Mesenchymal stem cell (in vitro differentiated cells and primary cell): Measurements from ENCODE around the gene HOXC10.
A peak's percentile ranks its signal among the peaks of the same experiment; 100 is the strongest.

ENCODE experiments used
- DNase-seq: peaks from one replicate; pipeline ENCODE4 v3.0.0-alpha.2; 2013
- H2AFZ ChIP-seq: one replicate; pipeline ENCODE4 v1.6.1; 2013; ENCODE audit warnings: low read depth, mild to moderate bottlenecking, control low read depth, inconsistent platforms, low read length, moderate library complexity
- H2AK5ac ChIP-seq: 2 replicates; pipeline ENCODE4 v1.6.1; 2013; ENCODE audit warnings: low read length, moderate library complexity, mild to moderate bottlenecking, inconsistent platforms; ENCODE audit not compliant: severe bottlenecking
- H2BK120ac ChIP-seq: one replicate; pipeline ENCODE4 v1.6.1; 2013; ENCODE audit warnings: low read depth, mild to moderate bottlenecking, inconsistent platforms, low read length, moderate library complexity
- H2BK12ac ChIP-seq, 2 experiments: one replicate each; pipeline ENCODE4 v1.6.1; 2013; ENCODE audit warnings: inconsistent platforms in 2 of 2, low read length in 2 of 2, mild to moderate bottlenecking in 2 of 2, moderate library complexity in 2 of 2, control low read depth in 1 of 2
- H2BK15ac ChIP-seq: one replicate; pipeline ENCODE4 v1.6.1; 2013; ENCODE audit warnings: mild to moderate bottlenecking, low read depth, inconsistent platforms; ENCODE audit not compliant: poor library complexity, severe bottlenecking
- H2BK5ac ChIP-seq: 2 replicates; pipeline ENCODE4 v1.6.1; 2013; ENCODE audit warnings: low read depth, mild to moderate bottlenecking, low read length, control low read depth, inconsistent platforms; ENCODE audit not compliant: poor library complexity, severe bottlenecking
- H3K14ac ChIP-seq, 2 experiments: one replicate each; pipeline ENCODE4 v1.6.1; 2013; ENCODE audit warnings: inconsistent platforms in 2 of 2, low read length in 2 of 2, control low read depth in 1 of 2, mild to moderate bottlenecking in 1 of 2, moderate library complexity in 1 of 2
- H3K18ac ChIP-seq, 2 experiments: one replicate each; pipeline ENCODE4 v1.6.1; 2013; ENCODE audit warnings: inconsistent platforms in 2 of 2, low read length in 2 of 2, control low read depth in 1 of 2, low read depth in 1 of 2, mild to moderate bottlenecking in 1 of 2
- H3K23ac ChIP-seq, 2 experiments: one replicate each; pipeline ENCODE4 v1.6.1; 2013; ENCODE audit warnings: inconsistent platforms in 2 of 2, low read length in 2 of 2, mild to moderate bottlenecking in 2 of 2, moderate library complexity in 2 of 2, control low read depth in 1 of 2
- H3K27ac ChIP-seq: 2 replicates; pipeline ENCODE4 v1.5.1; 2013; ENCODE audit warnings: mild to moderate bottlenecking, moderate library complexity, low read length, control low read depth, inconsistent platforms; ENCODE audit not compliant: poor library complexity, severe bottlenecking
- H3K27me3 ChIP-seq, 2 experiments: 2 replicates each; pipeline versions ENCODE4 v1.6.1 to v1.7.0; 2013; ENCODE audit warnings: low read length in 2 of 2, mild to moderate bottlenecking in 2 of 2, moderate library complexity in 2 of 2, control low read depth in 1 of 2, inconsistent platforms in 1 of 2; ENCODE audit not compliant: control insufficient read depth in 1 of 2, insufficient read depth in 1 of 2
- H3K36me3 ChIP-seq, 2 experiments: 2 replicates each; pipeline versions ENCODE4 v1.6.1 to v1.7.0; 2013; ENCODE audit warnings: low read length in 2 of 2, control low read depth in 1 of 2, inconsistent platforms in 1 of 2, low read depth in 1 of 2, mild to moderate bottlenecking in 1 of 2; ENCODE audit not compliant: insufficient read depth in 2 of 2, control insufficient read depth in 1 of 2
- H3K4ac ChIP-seq, 2 experiments: one replicate each; pipeline ENCODE4 v1.6.1; 2013; ENCODE audit warnings: inconsistent platforms in 2 of 2, low read length in 2 of 2, mild to moderate bottlenecking in 2 of 2, moderate library complexity in 2 of 2, control low read depth in 1 of 2, low read depth in 1 of 2
- H3K4me1 ChIP-seq: 2 replicates; pipeline ENCODE4 v1.6.1; 2013; ENCODE audit warnings: low read depth, low read length, control low read depth; ENCODE audit not compliant: control insufficient read depth, insufficient read depth
- H3K4me2 ChIP-seq: 2 replicates; pipeline ENCODE4 v1.6.1; 2013; ENCODE audit warnings: low read length, mild to moderate bottlenecking, inconsistent platforms; ENCODE audit not compliant: poor library complexity, severe bottlenecking
- H3K4me3 ChIP-seq, 2 experiments: 2 replicates each; pipeline versions ENCODE4 v1.5.1 to v1.7.0; 2013; ENCODE audit warnings: low read length in 2 of 2, mild to moderate bottlenecking in 2 of 2, control low read depth in 1 of 2, low read depth in 1 of 2; ENCODE audit not compliant: insufficient read depth in 1 of 2
- H3K79me1 ChIP-seq: replicated peaks from 2 replicates; pipeline ENCODE4 v1.6.1; 2013; ENCODE audit warnings: mild to moderate bottlenecking, control low read depth, low read length, inconsistent platforms; ENCODE audit not compliant: poor library complexity, severe bottlenecking
- H3K9ac ChIP-seq: 2 replicates; pipeline ENCODE4 v1.7.0; 2013; ENCODE audit warnings: mild to moderate bottlenecking, low read length, moderate library complexity
- H3K9me3 ChIP-seq: 2 replicates; pipeline ENCODE4 v1.7.0; 2013; ENCODE audit warnings: mild to moderate bottlenecking, low read length; ENCODE audit not compliant: control insufficient read depth
- H4K8ac ChIP-seq: one replicate; pipeline ENCODE4 v1.6.1; 2013; ENCODE audit warnings: inconsistent platforms, mild to moderate bottlenecking, low read length, moderate library complexity
- H4K91ac ChIP-seq: one replicate; pipeline ENCODE4 v1.6.1; 2013; ENCODE audit warnings: mild to moderate bottlenecking, low read length, inconsistent platforms
- WGBS: methylation state at CpG from one replicate; pipeline ENCODE4 v1.1.7; 2013; ENCODE audit warnings: mixed read lengths; 5-methylcytosine and 5-hydroxymethylcytosine counted together

HOXC10 gene

GRCh38 chr12:54024581-54025305, 39.8 kb downstream of the HOXC10 start:
- Histone ChIP-seq H2AFZ (no peak overlapping the region), H3K36me3 (peaks cover 4% of the 10 kb centered on the region in 2 experiments), H3K79me1 (no peaks in the 10 kb centered on the region), H3K4ac (no peak overlapping the region), H3K4me2 (peak overlapping the region; percentile 40), H3K9ac (peak overlapping the region; percentile 96), H3K27me3 (peaks cover 0 to 3% of the 10 kb centered on the region in 2 experiments), H3K14ac (no peak overlapping the region), H2BK5ac (no peak overlapping the region), H2BK12ac (peak overlapping the region in 1 of 2 experiments; percentile 51), H3K27ac (peak overlapping the region; percentile 65), H3K4me3 (peak overlapping the region in 1 of 2 experiments; percentile 86), H3K23ac (peak overlapping the region in 1 of 2 experiments; percentile 14), H4K91ac (peak overlapping the region; percentile 68), H4K8ac (peak overlapping the region; percentile 70), H2BK15ac (peak overlapping the region; percentile 60), H3K9me3 (no peaks in the 10 kb centered on the region), H3K18ac (peak overlapping the region; percentile 54 to 86), H2BK120ac (peak overlapping the region; percentile 42), H2AK5ac (peak overlapping the region; percentile 79), H3K4me1 (peaks cover 36% of the 10 kb centered on the region)
- 8% methylated on average over 1 of the region's 5 CpGs for WGBS
- no peak for DNase-seq

GRCh38 chr12:54025499-54026405, 40.8 kb downstream of the HOXC10 start:
- H3K4me2 ChIP-seq: peak overlapping the region; percentile 41
- peaks cover 7 to 10% of the 10 kb centered on the region in 2 experiments for H3K36me3 ChIP-seq
- peak overlapping the region; percentile 90 for H3K27ac ChIP-seq
- peak overlapping the region in 1 of 2 experiments; percentile 99 for H3K23ac ChIP-seq
- H4K91ac ChIP-seq: peak overlapping the region; percentile 68
- no peaks in the 10 kb centered on the region for H3K79me1 ChIP-seq
- H3K4me3 ChIP-seq: peak overlapping the region in 1 of 2 experiments; percentile 86
- H3K14ac ChIP-seq: peak overlapping the region in 1 of 2 experiments; percentile 74
- peak overlapping the region; percentile 89 for H2BK120ac ChIP-seq
- H2BK15ac ChIP-seq: peak overlapping the region; percentile 83
- H3K9ac ChIP-seq: peak overlapping the region; percentile 96
- H3K27me3 ChIP-seq: peaks cover 0 to 3% of the 10 kb centered on the region in 2 experiments
- peaks cover 34% of the 10 kb centered on the region for H3K4me1 ChIP-seq
- peak; percentile 61 for DNase-seq
- no peak overlapping the region for H2AFZ ChIP-seq
- peak overlapping the region; percentile 98 for H2AK5ac ChIP-seq
- H3K4ac ChIP-seq: peak overlapping the region in 1 of 2 experiments; percentile 87
- H2BK5ac ChIP-seq: peak overlapping the region; percentile 5
- peak overlapping the region; percentile 95 for H4K8ac ChIP-seq
- H2BK12ac ChIP-seq: peak overlapping the region in 1 of 2 experiments; percentile 77
- peak overlapping the region; percentile 40 to 92 for H3K18ac ChIP-seq
- no peaks in the 10 kb centered on the region for H3K9me3 ChIP-seq
- WGBS: 14% methylated on average over 7 of the region's 7 CpGs

- peak overlapping the region; percentile 21 to 54 for H2BK12ac ChIP-seq
- H2BK5ac ChIP-seq: peak overlapping the region; percentile 92
- H3K79me1 ChIP-seq: no peaks in the 10 kb centered on the region
- H3K4ac ChIP-seq: peak overlapping the region; percentile 55 to 64
- peaks cover 0 to 3% of the 10 kb centered on the region in 2 experiments for H3K27me3 ChIP-seq
- H3K9me3 ChIP-seq: no peaks in the 10 kb centered on the region
- peaks cover 7 to 18% of the 10 kb centered on the region in 2 experiments for H3K36me3 ChIP-seq
- peak overlapping the region in 1 of 2 experiments; percentile 36 for H3K14ac ChIP-seq
- H2AK5ac ChIP-seq: peak overlapping the region; percentile 92
- H3K4me3 ChIP-seq: peak overlapping the region in 1 of 2 experiments; percentile 86
- peaks cover 40% of the 10 kb centered on the region for H3K4me1 ChIP-seq
- peak overlapping the region; percentile 97 for H2BK15ac ChIP-seq
- WGBS: 10% methylated on average over 16 of the region's 22 CpGs
- H3K18ac ChIP-seq: peak overlapping the region; percentile 83 to 96
- no peak overlapping the region for H3K23ac ChIP-seq
- H3K4me2 ChIP-seq: peak overlapping the region; percentile 62
- peak; percentile 62 for DNase-seq
- peak overlapping the region; percentile 92 for H2BK120ac ChIP-seq
- peak overlapping the region; percentile 96 for H3K9ac ChIP-seq
- H3K27ac ChIP-seq: peak overlapping the region; percentile 90
- H4K8ac ChIP-seq: peak overlapping the region; percentile 90
- H2AFZ ChIP-seq: no peak overlapping the region
- H4K91ac ChIP-seq: peak overlapping the region; percentile 92
These were observed 41.9 kb downstream of the HOXC10 start for GRCh38 chr12:54026640-54027441.
